Astrocyte (in vitro differentiated cells and primary cell): ENCODE data around the gene PIERCE2.

Experiments
- EZH2 ChIP-seq: IDR thresholded peaks from 2 replicates; pipeline ENCODE4 v1.6.1; 2012; ENCODE audit warnings: mild to moderate bottlenecking, low read length, inconsistent platforms; ENCODE audit not compliant: insufficient read depth
- TF ChIP-seq, protein P1 (sequence below): IDR thresholded peaks from 2 replicates; pipeline ENCODE4 v1.5.1; 2011; ENCODE audit warnings: low read depth, mild to moderate bottlenecking, inconsistent platforms, low read length, moderate library complexity; ENCODE audit not compliant: insufficient read depth

DNA sequence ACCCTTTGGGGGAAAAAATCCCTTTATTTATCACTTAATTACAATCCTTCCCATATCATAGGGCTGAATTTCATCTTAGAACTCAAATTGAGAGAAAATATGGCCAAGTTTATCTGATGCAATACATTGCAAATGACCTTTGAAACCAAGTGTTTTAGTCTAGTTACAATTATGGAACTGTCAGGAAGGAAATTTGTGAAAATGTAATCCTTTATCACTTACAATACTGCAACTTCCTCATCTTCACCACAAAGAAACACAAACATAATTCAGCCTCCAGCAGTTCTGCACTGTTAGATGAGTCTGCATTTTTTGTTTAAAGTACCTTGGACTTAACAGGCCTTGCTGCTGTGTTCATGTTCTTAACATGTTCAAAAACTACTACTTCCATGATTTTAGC lies 4.8 kb upstream of the PIERCE2 start:
- TF ChIP-seq, protein P1, sequence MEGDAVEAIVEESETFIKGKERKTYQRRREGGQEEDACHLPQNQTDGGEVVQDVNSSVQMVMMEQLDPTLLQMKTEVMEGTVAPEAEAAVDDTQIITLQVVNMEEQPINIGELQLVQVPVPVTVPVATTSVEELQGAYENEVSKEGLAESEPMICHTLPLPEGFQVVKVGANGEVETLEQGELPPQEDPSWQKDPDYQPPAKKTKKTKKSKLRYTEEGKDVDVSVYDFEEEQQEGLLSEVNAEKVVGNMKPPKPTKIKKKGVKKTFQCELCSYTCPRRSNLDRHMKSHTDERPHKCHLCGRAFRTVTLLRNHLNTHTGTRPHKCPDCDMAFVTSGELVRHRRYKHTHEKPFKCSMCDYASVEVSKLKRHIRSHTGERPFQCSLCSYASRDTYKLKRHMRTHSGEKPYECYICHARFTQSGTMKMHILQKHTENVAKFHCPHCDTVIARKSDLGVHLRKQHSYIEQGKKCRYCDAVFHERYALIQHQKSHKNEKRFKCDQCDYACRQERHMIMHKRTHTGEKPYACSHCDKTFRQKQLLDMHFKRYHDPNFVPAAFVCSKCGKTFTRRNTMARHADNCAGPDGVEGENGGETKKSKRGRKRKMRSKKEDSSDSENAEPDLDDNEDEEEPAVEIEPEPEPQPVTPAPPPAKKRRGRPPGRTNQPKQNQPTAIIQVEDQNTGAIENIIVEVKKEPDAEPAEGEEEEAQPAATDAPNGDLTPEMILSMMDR = no peak
- no peak for TF ChIP-seq EZH2
